HEK293T (cell line): ENCODE measurements around the gene SCGN.

Experiments used
- BHLHE40 ChIP-seq: fragments of 450-650 bp; IDR thresholded peaks from 2 replicates; pipeline ENCODE4 v1.6.1; 2016; ENCODE audit warnings: mild to moderate bottlenecking, moderate library complexity, borderline replicate concordance
- CTBP1 ChIP-seq: fragments of 450-650 bp; IDR thresholded peaks from 2 replicates; pipeline ENCODE4 v1.6.1; 2016; ENCODE audit warnings: borderline replicate concordance
- ELF4 ChIP-seq: fragments of 450-650 bp; IDR thresholded peaks from 2 replicates; pipeline ENCODE4 v1.6.1; 2017; ENCODE audit warnings: antibody characterized with exemption
- FOXA1 ChIP-seq: fragments of 450-650 bp; IDR thresholded peaks from 2 replicates; pipeline ENCODE4 v1.6.1; 2016; ENCODE audit warnings: mild to moderate bottlenecking
- FOXK2 ChIP-seq: fragments of 450-650 bp; IDR thresholded peaks from 2 replicates; pipeline ENCODE4 v1.6.1; 2016; ENCODE audit warnings: mild to moderate bottlenecking
- FOXM1 ChIP-seq: fragments of 450-650 bp; IDR thresholded peaks from 2 replicates; pipeline ENCODE4 v1.6.1; 2017; ENCODE audit warnings: mild to moderate bottlenecking, borderline replicate concordance
- HDGF ChIP-seq: fragments of 450-650 bp; IDR thresholded peaks from 2 replicates; pipeline ENCODE4 v1.6.1; 2017; ENCODE audit warnings: antibody characterized with exemption, borderline replicate concordance
- SP1 ChIP-seq: fragments of 450-650 bp; IDR thresholded peaks from 2 replicates; pipeline ENCODE4 v1.6.1; 2017
- TARDBP ChIP-seq: fragments of 450-650 bp; IDR thresholded peaks from 2 replicates; pipeline ENCODE4 v1.6.1; 2016
- ZNF384 ChIP-seq: fragments of 450-650 bp; IDR thresholded peaks from 2 replicates; pipeline ENCODE4 v1.6.1; 2016
- TF ChIP-seq, protein P1 (sequence below): fragments of 450-650 bp; IDR thresholded peaks from 2 replicates; pipeline ENCODE4 v1.6.1; 2016

DNA sequence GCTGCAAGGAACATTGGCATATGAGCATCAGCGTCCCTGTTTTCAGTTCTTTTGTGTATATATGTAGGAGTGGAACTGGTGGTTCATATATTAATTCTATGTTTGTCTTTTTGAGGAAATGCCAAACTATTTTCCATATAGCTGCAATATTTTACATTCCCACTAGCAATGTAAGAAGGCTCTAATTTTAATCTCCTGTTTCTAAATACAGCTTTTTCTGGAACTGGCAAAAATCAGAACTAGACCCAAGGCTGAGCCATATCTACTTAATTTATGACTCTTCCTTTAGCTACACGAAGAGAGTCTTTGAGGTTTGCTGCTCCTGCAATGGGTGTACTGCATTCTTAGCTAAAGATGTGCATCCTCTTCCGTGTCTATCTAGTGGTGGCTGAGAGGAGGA lies 52.0 kb downstream of the SCGN start:
- TF ChIP-seq SP1, result no peak
- no peak for TF ChIP-seq FOXA1
- no peak for TF ChIP-seq FOXM1
- TF ChIP-seq CTBP1, result no peak
- no peak for TF ChIP-seq ELF4
- TF ChIP-seq TARDBP, result no peak
- TF ChIP-seq BHLHE40, result no peak
- no peak for TF ChIP-seq FOXK2
- no peak for TF ChIP-seq HDGF
- TF ChIP-seq, protein P1, sequence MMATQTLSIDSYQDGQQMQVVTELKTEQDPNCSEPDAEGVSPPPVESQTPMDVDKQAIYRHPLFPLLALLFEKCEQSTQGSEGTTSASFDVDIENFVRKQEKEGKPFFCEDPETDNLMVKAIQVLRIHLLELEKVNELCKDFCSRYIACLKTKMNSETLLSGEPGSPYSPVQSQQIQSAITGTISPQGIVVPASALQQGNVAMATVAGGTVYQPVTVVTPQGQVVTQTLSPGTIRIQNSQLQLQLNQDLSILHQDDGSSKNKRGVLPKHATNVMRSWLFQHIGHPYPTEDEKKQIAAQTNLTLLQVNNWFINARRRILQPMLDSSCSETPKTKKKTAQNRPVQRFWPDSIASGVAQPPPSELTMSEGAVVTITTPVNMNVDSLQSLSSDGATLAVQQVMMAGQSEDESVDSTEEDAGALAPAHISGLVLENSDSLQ, result no peak
- TF ChIP-seq ZNF384, result no peak
